Measurements from ENCODE around the gene POLDIP3. TPM values are rescaled to one million over a fixed set of nuclear protein-coding genes. Genes with fewer than 3 reads are reported as not detected.

POLDIP3 gene
- total RNA-seq, 4 donors from 2014 or later: 25.0 to 44.9 (median 30.7) TPM

- no peak for ATAC-seq (ENCODE audit: low FRiP score)
- no peak for DNase-seq (ENCODE audit: low spot score)
- no peak for TF ChIP-seq CTCF (IDR thresholded peaks at IDR 0.05)
Observed at GRCh38 chr22:42601879-42602465, 12.7 kb downstream of the POLDIP3 start.

GRCh38 chr22:42596863-42597530 lies 17.7 kb downstream of the POLDIP3 start:
- DNase-seq (ENCODE audit: low spot score) (no peak), ATAC-seq (ENCODE audit: low FRiP score) (no peak)
- no peak for TF ChIP-seq CTCF (IDR thresholded peaks at IDR 0.05)

- no peak for DNase-seq (ENCODE audit: low spot score)
- no peak for ATAC-seq (ENCODE audit: low FRiP score)
- no peak for TF ChIP-seq CTCF (IDR thresholded peaks at IDR 0.05)
Observed at GRCh38 chr22:42596336-42596735, 18.3 kb downstream of the POLDIP3 start.

GRCh38 chr22:42595434-42595833 lies 19.2 kb downstream of the POLDIP3 start:
- no peak for TF ChIP-seq CTCF (IDR thresholded peaks at IDR 0.05)
- ATAC-seq (ENCODE audit: low FRiP score) (no peak), DNase-seq (ENCODE audit: low spot score) (no peak)

- no peak for TF ChIP-seq CTCF (IDR thresholded peaks at IDR 0.05)
- DNase-seq (ENCODE audit: low spot score) (no peak), ATAC-seq (ENCODE audit: low FRiP score) (no peak)
Observed at GRCh38 chr22:42591987-42592386, 22.7 kb downstream of the POLDIP3 start.

- ATAC-seq (ENCODE audit: low FRiP score) (no peak), DNase-seq (ENCODE audit: low spot score) (no peak)
- TF ChIP-seq CTCF (IDR thresholded peaks at IDR 0.05): no peak
Observed at GRCh38 chr22:42587588-42588175, 27.0 kb downstream of the POLDIP3 start.

GRCh38 chr22:42586381-42586780 lies 28.3 kb downstream of the POLDIP3 start:
- no peak for TF ChIP-seq CTCF (IDR thresholded peaks at IDR 0.05)
- DNase-seq (ENCODE audit: low spot score) (no peak), ATAC-seq (ENCODE audit: low FRiP score) (no peak)
